Measurements from ENCODE around the gene CCL7.

- TF ChIP-seq CTCF (IDR thresholded peaks at IDR 0.05) (no peak), POLR2A (IDR thresholded peaks at IDR 0.05) (no peak)
Observed at GRCh38 chr17:34275881-34276280, 5.9 kb downstream of the CCL7 start.

Data from testis (tissue), 2 donors.